ENCODE results near the gene MRPL10.

DNA sequence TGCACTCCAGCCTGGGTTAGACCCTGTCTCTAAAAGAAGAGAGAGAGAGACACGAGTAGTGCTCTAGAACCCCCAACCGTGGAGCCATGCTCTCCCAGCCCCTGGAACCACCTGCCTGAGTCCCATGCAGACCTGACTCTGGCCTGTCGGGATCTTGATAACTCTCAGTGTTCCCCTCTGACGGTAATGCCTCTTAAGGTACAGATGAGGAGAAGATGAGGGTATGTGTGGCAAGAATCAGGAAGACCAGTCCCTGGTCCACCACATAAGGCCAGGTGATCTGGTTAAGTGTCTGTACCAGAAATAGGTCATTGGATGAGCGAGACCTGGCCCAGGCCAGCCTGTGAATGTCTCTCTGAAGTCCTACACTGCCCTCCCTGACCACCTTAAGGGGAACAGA is 28.1 kb downstream of the MRPL10 start:
- TF ChIP-seq EP300 (IDR thresholded peaks at IDR 0.05; ENCODE audit: borderline replicate concordance in 1 of 2, low read depth in 2 of 2, low read length in 2 of 2) (no peak), YY1 (IDR thresholded peaks at IDR 0.05; ENCODE audit: low read depth, low read length) (no peak), NRF1 (IDR thresholded peaks at IDR 0.05; ENCODE audit: low read depth, low read length) (no peak), POLR2A (IDR thresholded peaks at IDR 0.05; ENCODE audit: control extremely low read depth in 1 of 2, low read depth in 2 of 2, low read length in 2 of 2) (no peak)
- TF ChIP-seq, protein P1, sequence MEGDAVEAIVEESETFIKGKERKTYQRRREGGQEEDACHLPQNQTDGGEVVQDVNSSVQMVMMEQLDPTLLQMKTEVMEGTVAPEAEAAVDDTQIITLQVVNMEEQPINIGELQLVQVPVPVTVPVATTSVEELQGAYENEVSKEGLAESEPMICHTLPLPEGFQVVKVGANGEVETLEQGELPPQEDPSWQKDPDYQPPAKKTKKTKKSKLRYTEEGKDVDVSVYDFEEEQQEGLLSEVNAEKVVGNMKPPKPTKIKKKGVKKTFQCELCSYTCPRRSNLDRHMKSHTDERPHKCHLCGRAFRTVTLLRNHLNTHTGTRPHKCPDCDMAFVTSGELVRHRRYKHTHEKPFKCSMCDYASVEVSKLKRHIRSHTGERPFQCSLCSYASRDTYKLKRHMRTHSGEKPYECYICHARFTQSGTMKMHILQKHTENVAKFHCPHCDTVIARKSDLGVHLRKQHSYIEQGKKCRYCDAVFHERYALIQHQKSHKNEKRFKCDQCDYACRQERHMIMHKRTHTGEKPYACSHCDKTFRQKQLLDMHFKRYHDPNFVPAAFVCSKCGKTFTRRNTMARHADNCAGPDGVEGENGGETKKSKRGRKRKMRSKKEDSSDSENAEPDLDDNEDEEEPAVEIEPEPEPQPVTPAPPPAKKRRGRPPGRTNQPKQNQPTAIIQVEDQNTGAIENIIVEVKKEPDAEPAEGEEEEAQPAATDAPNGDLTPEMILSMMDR (IDR thresholded peaks at IDR 0.05; ENCODE audit: control extremely low read depth in 1 of 3, insufficient read depth in 1 of 3, low read depth in 1 of 3, low read length in 3 of 3) = no peak

Data from H1 (cell line).